SU-DHL-6 (cell line): Measurements from ENCODE around the gene OLFM2.
"Not testable (repeated sequence)": the region's sequence is repeated elsewhere in the genome, so short reads cannot be mapped to it uniquely, and the experiment has no call there.

Source experiments
- EZH2phosphoT487 ChIP-seq: fragments of 200-600 bp; sonication (generic), shearing (Covaris generic); conservative IDR thresholded peaks from 2 replicates; pipeline ENCODE4 v1.6.1; 2018; ENCODE audit warnings: mild to moderate bottlenecking, antibody characterized with exemption, low read length, moderate library complexity, mixed read lengths
- TF ChIP-seq, protein P1 (sequence below): fragments of 200-600 bp; sonication (generic); IDR thresholded peaks from one replicate; pipeline ENCODE4 v1.5.1; 2017; ENCODE audit warnings: antibody characterized with exemption, mild to moderate bottlenecking, low read length, moderate library complexity; ENCODE audit not compliant: insufficient read depth, poor library complexity, severe bottlenecking

DNA sequence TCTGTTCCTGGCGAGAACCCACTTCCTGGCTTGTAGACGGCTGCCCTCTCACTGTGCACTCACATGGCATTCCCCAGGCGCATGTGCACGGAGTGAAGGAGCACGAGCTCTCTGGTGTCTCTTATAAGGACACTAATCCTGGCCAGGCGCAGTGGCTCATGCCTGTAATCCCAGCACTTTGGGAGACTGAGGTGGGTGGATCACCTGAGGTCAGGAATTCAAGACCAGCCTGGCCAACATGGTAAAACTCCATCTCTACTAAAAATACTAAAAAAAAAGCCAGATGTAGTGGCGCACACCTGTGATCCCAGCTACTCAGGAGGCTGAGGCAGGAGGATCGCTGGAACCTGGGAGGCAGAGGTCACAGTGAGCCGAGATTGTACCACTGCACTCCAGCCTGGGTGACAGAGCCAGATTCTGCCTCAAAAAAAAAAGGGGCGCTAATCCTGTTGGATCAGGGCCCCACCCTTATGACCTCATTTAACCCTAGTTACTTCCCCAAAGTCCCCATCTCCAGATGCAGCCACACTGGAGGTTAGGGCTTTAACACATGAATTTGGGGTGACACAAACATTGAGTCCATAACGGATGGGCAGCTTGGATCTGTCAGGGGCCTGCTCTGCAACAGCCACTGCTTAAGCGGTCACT lies 92.6 kb downstream of the OLFM2 start:
- TF ChIP-seq EZH2phosphoT487, result not testable (repeated sequence)
- TF ChIP-seq, protein P1, sequence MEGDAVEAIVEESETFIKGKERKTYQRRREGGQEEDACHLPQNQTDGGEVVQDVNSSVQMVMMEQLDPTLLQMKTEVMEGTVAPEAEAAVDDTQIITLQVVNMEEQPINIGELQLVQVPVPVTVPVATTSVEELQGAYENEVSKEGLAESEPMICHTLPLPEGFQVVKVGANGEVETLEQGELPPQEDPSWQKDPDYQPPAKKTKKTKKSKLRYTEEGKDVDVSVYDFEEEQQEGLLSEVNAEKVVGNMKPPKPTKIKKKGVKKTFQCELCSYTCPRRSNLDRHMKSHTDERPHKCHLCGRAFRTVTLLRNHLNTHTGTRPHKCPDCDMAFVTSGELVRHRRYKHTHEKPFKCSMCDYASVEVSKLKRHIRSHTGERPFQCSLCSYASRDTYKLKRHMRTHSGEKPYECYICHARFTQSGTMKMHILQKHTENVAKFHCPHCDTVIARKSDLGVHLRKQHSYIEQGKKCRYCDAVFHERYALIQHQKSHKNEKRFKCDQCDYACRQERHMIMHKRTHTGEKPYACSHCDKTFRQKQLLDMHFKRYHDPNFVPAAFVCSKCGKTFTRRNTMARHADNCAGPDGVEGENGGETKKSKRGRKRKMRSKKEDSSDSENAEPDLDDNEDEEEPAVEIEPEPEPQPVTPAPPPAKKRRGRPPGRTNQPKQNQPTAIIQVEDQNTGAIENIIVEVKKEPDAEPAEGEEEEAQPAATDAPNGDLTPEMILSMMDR, result not testable (repeated sequence)
